ENCODE data around the gene SMG9. TPM values are rescaled to one million over a fixed set of nuclear protein-coding genes. Genes with fewer than 3 reads are reported as not detected.
A peak's percentile ranks its signal among the peaks of the same experiment; 100 is the strongest.
"Not testable (repeated sequence)": the region's sequence is repeated elsewhere in the genome, so short reads cannot be mapped to it uniquely, and the experiment has no call there.

Gene SMG9
- total and polyA plus RNA-seq, 5 experiments from 2014 or later = 3.4 to 51.9 (median 8.3) TPM

DNA sequence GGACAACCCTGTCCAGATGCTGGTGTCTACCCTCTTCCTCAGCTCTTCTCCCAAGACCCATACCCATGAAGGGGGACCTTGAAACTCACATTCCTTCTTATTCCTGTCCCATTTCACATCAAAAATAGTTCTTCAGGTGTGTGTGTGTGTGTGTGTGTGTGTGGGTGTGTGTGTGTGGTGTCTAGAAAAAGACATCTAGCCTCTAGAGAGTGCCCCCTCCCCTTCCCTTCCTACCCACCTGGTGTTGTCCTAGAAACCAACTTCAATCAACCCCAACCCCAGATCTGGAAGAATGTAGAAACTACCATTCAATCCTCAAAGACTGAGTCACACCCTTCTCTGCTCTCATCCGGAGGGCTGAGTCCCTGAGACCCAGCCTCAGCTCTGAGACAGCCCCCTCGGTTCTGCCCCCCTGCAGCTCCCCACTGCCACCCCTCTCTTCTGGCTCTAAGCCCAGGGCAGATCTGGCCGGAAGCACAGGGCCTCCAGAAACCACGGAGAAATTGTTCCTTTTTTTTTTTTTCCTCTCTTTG lies 22.5 kb upstream of the SMG9 start:
- H3K27me3 Mint-ChIP-seq = peaks cover 0 to 6% (median 0%) of the 10 kb centered on the region in 5 donors
- H3K36me3 Mint-ChIP-seq = peaks cover 0 to 19% (median 0%) of the 10 kb centered on the region in 3 donors
- no peaks in the 10 kb centered on the region for H3K9me3 Mint-ChIP-seq
- peak overlapping the region; percentile 88 to 99 (median 94) for H3K27ac Mint-ChIP-seq
- DNase-seq (peak in 9 of 10 donors; percentile 27 to 83 (median 53)), ATAC-seq (peak; percentile 77 to 78)
- POLR2A ChIA-PET = interaction anchor here (0.5 to 8.6 kb wide), 9 partner anchors 11 to 447 kb away, joined by 3 to 70 read pairs (median 3); partner anchors contain the start of genes IRGQ, SMG9 and ZNF576
- H3K4me1 Mint-ChIP-seq = peaks cover 35 to 73% (median 64%) of the 10 kb centered on the region in 4 donors
- peak overlapping the region; percentile 62 to 94 (median 86) for H3K4me3 Mint-ChIP-seq

DNA sequence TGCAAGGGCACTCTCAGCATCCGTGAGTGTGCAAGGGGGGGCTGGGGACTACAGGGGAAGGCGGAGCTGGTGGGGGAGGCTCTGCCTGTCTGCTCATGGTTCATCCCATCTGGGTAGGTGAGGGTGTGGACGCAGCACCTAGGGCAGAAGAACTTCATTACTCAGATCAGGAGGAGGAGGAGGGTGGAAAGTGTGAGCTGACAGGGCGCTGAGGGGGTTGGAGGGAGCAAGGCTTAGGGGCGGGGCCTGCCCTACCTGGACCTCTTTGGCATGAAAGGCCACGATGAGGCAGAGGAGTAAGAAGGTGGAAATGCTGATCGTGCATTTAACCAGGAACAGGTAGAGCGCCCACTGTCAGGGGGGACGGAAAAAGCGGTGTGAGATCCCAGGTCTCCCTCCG lies 21.5 kb upstream of the SMG9 start:
- Mint-ChIP-seq H3K27ac (peak overlapping the region; percentile 63 to 99 (median 90)), H3K36me3 (peaks cover 0 to 22% (median 0%) of the 10 kb centered on the region in 3 donors), H3K27me3 (peaks cover 0 to 3% (median 0%) of the 10 kb centered on the region in 5 donors), H3K4me1 (peaks cover 29 to 66% (median 55%) of the 10 kb centered on the region in 4 donors), H3K4me3 (peak overlapping the region; percentile 9 to 86 (median 53)), H3K9me3 (no peaks in the 10 kb centered on the region)
- POLR2A ChIA-PET = interaction anchor here (0.7 to 8.6 kb wide), 6 partner anchors 10 to 110 kb away, joined by 3 to 70 read pairs (median 8); partner anchors contain the start of gene SMG9
- no peak for DNase-seq
- ATAC-seq = no peak

DNA sequence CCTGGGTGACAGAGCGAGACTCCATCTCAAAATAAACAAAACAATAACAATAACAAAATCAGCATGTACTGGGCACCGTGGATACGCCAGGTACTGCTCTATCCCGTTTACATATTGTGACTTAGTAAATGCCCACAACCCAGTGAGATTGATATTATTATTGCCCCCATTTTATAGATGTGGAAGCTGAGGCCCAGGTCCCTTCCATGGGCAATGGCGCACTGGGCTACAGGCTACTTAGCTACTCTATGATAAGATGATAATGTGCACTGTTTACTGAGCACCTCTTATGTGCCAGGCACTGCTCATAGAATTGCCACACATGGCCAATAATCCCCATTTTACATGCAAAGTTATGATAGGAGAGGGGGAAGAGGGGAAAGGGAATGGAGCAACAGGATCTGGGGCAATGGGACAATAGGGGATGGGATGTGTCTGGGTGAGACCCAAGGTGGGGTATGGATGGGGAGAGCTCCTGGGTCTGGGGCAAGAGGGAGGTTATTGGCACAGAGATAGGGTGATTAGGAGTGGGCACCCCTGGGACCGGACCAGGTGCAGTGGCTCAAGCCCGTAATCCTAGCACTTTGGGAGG lies 20.6 kb upstream of the SMG9 start:
- DNase-seq = peak in 1 of 10 donors; percentile 50
- Mint-ChIP-seq H3K4me1 (peaks cover 26 to 59% (median 50%) of the 10 kb centered on the region in 4 donors), H3K4me3 (peak overlapping the region in 5 of 10 donors; percentile 1 to 78 (median 23)), H3K9me3 (no peaks in the 10 kb centered on the region), H3K27me3 (no peaks in the 10 kb centered on the region), H3K27ac (peak overlapping the region; percentile 47 to 99 (median 82)), H3K36me3 (peaks cover 0 to 30% (median 0%) of the 10 kb centered on the region in 3 donors)
- ATAC-seq = no peak
- POLR2A ChIA-PET = interaction anchor here (1.0 to 8.6 kb wide), 4 partner anchors 9 to 31 kb away, joined by 3 to 70 read pairs (median 3); partner anchors contain the start of gene SMG9

DNA sequence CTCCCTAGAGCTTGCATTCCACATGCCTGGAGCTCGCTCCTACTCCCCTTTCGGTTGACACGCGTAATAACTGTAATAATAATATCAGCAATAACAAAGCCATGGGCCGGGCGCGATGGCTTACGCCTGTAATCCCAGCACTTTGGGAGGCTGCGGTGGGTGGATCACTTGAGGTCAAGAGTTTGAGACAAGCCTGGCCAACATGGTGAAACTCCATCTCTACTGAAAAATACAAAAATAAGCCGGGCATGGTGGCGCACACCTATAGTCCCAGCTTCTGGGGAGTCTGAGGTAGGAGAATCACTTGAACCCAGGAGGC lies 20.1 kb upstream of the SMG9 start:
- Mint-ChIP-seq H3K4me1 (peaks cover 28 to 57% (median 50%) of the 10 kb centered on the region in 4 donors), H3K36me3 (peaks cover 0 to 34% (median 0%) of the 10 kb centered on the region in 3 donors), H3K27ac (peak overlapping the region in 6 of 10 donors; percentile 4 to 86 (median 26))
- ATAC-seq, H3K9me3 Mint-ChIP-seq, H3K4me3 Mint-ChIP-seq, H3K27me3 Mint-ChIP-seq, DNase-seq: not testable (repeated sequence)
- POLR2A ChIA-PET = interaction anchor here (1.0 to 8.6 kb wide), 3 partner anchors 9 to 20 kb away, joined by 3 to 70 read pairs (median 3); partner anchors contain the start of gene SMG9

DNA sequence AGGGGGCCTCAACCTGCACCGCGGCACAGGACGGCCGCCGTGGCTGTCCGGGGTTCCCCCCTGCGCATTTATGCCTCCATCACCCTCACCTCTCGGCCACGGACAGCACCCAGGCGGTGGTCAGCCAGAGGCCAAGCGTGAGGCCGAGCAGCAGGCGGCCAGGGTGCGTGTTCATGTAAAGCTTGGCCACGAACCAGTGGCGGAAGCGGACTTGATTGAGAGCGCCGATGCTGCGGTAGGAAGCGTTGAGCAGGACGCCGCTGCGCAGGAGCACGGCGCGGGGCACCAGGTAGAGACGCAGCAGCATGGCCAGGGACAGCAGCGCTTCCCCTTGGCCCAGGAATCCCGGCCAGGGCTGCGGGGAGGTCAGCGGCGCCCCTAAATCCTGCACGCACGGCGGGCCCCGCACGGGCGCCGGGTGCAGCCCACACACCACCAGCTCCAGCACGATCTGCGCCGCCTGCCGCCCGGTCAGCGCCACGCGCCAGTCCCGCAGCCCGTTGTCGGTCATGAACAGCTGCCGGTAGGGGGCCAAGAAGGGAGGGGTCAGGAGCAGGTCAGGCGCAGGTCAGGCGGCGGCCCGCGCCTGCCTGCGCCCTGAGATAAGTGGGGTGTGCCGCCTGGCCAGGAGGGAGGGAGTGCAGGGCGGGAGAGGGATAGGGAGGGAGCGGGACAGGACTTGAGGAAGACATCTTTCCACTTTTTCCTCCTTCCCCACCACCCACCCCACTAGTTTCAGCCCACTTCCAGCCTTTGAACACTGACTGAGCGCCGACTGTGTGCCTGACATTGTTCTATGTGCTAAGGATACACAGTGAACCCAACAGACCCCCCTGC lies 19.6 kb upstream of the SMG9 start:
- peak overlapping the region in 4 of 10 donors; percentile 15 to 53 (median 26) for H3K27ac Mint-ChIP-seq
- H3K36me3 Mint-ChIP-seq = peaks cover 0 to 36% (median 0%) of the 10 kb centered on the region in 3 donors
- ATAC-seq = no peak
- POLR2A ChIA-PET = interaction anchor here (0.5 to 8.6 kb wide), 4 partner anchors 8 to 34 kb away, joined by 3 to 70 read pairs (median 3); partner anchors contain the start of gene SMG9
- no peaks in the 10 kb centered on the region for H3K27me3 Mint-ChIP-seq
- DNase-seq = peak in 1 of 10 donors; percentile 41
- no peak overlapping the region for H3K4me3 Mint-ChIP-seq
- H3K4me1 Mint-ChIP-seq = peaks cover 23 to 52% (median 44%) of the 10 kb centered on the region in 4 donors
- no peaks in the 10 kb centered on the region for H3K9me3 Mint-ChIP-seq

DNA sequence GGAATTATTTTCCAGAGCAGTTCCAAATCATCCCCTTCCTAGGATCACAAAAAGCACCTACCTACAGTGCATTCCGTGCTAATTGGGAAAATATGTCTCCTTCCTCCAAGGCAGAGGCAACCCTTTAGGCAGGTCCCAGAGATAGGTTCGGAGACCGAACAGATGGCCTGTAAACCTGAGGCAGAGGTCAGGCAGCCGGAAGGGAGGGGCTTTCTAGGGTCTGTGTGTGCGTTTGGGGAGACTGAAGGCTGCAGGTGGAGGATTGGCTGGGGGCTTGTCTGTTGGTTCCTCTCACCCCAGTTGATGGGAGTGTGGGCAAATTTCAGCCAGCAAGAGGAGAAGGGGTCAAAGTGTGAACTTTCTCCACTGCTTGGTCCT lies 19.0 kb upstream of the SMG9 start:
- ATAC-seq = no peak
- POLR2A ChIA-PET = interaction anchor here (0.5 to 8.6 kb wide), 2 partner anchors 8 to 34 kb away, joined by 3 to 70 read pairs; no protein-coding TSS in a partner anchor
- Mint-ChIP-seq H3K36me3 (peaks cover 0 to 42% (median 0%) of the 10 kb centered on the region in 3 donors), H3K27me3 (no peaks in the 10 kb centered on the region), H3K4me1 (peaks cover 20 to 47% (median 40%) of the 10 kb centered on the region in 4 donors), H3K9me3 (no peaks in the 10 kb centered on the region), H3K27ac (no peak overlapping the region), H3K4me3 (peak overlapping the region in 1 of 10 donors; percentile 4)
- DNase-seq = no peak

DNA sequence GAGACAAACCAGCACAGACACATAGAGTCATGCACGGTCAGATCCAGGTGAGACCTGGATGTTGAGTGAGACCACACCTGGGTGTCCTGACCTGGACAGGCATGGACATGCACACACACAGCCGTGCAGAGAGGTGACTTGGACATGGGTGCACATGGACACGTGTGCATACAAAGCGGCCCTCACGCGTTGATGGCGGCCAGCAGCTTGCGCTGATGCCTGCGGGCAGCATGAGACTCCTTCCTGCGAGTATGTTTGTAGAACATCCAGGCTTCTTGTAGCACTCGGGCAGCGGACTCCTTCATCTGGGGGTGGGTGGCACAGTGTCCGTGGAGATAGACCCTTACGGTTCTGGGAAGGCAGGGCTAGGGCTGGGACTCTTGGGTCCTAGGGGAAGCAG lies 14.5 kb upstream of the SMG9 start:
- H3K4me1 Mint-ChIP-seq = peaks cover 21 to 37% (median 31%) of the 10 kb centered on the region in 4 donors
- ATAC-seq = no peak
- POLR2A ChIA-PET = interaction anchor here (4.0 to 6.5 kb wide), 2 partner anchors 9 to 15 kb away, joined by 14 to 70 read pairs; partner anchors contain the start of genes KCNN4 and SMG9
- peaks cover 0 to 54% (median 4%) of the 10 kb centered on the region in 3 donors for H3K36me3 Mint-ChIP-seq
- H3K4me3 Mint-ChIP-seq = no peak overlapping the region
- H3K9me3 Mint-ChIP-seq = no peaks in the 10 kb centered on the region
- H3K27me3 Mint-ChIP-seq = no peaks in the 10 kb centered on the region
- DNase-seq = peak in 1 of 10 donors; percentile 43
- H3K27ac Mint-ChIP-seq = peak overlapping the region in 2 of 10 donors; percentile 25 to 74

DNA sequence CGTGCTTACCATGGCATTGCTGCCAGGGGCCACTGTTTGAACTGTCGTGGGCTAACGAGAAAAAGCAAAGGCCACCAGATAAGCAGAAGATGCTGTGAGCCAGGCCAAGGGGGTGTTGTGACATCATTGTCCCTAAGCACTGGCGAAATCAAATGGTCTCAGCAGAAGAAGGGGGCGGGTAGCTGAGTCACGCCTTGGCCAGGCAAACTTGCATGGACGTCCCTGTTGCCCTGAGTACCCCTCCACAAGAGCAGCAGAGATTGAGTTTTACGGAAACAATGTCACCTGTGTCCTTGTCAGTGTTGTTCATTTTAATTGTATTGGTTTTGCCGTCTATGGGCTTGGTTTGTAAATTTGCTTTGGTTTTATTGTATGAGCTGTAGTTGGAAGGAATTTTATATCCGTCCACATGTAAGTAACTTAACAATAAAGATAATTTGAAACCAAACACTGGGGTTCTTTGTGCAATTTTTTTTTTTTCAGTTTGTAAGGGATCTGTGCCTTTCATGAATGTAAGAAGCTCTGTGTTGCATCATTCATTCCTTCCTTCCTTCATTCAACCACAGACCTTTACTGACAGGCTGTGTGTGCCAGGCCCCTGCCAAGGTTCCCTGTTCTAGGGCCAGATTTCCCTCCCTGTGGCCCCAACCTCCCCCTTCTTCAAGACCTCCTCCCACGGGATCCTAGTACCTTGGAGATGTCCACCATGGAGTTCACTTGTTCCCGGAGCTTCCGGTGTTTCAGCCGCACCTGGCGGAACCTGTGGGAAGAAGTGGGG lies 13.7 kb upstream of the SMG9 start:
- peaks cover 0 to 52% (median 4%) of the 10 kb centered on the region in 3 donors for H3K36me3 Mint-ChIP-seq
- H3K4me3 Mint-ChIP-seq = no peak overlapping the region
- H3K27me3 Mint-ChIP-seq = no peaks in the 10 kb centered on the region
- peaks cover 22 to 42% (median 35%) of the 10 kb centered on the region in 4 donors for H3K4me1 Mint-ChIP-seq
- DNase-seq = peak in 1 of 10 donors; percentile 22
- no peak for ATAC-seq
- POLR2A ChIA-PET = interaction anchor here (0.5 to 6.5 kb wide), 3 partner anchors 9 to 19 kb away, joined by 3 to 70 read pairs (median 14); partner anchors contain the start of genes KCNN4 and SMG9
- H3K9me3 Mint-ChIP-seq = no peaks in the 10 kb centered on the region
- H3K27ac Mint-ChIP-seq = peak overlapping the region in 6 of 10 donors; percentile 2 to 86 (median 36)

DNA sequence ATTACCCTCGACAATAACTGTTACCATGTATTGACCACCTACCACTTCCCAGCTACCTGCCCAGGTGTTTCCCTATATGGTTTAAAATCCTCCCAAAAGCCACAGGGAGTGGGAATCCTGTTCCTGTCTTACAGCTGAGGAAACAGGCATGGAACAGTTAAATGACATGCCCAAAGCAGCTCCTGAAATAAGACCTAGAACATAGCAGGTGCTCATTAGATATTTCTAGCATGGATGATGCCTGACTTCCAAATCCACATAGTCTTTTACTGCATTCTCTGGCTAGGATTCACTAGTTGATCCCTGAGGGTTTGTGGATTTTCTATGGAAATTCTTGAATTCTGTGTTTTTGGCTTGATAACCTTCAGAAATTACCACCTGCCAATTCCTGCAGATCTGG lies 13.1 kb upstream of the SMG9 start:
- H3K36me3 Mint-ChIP-seq = peaks cover 0 to 46% (median 4%) of the 10 kb centered on the region in 3 donors
- DNase-seq = no peak
- peaks cover 25 to 45% (median 37%) of the 10 kb centered on the region in 4 donors for H3K4me1 Mint-ChIP-seq
- H3K27ac Mint-ChIP-seq = peak overlapping the region in 7 of 10 donors; percentile 15 to 91 (median 57)
- H3K27me3 Mint-ChIP-seq = no peaks in the 10 kb centered on the region
- POLR2A ChIA-PET = interaction anchor here (0.5 to 6.5 kb wide), 3 partner anchors 10 to 20 kb away, joined by 3 to 70 read pairs (median 14); partner anchors contain the start of genes KCNN4 and SMG9
- H3K9me3 Mint-ChIP-seq = no peaks in the 10 kb centered on the region
- H3K4me3 Mint-ChIP-seq = no peak overlapping the region
- ATAC-seq = no peak

DNA sequence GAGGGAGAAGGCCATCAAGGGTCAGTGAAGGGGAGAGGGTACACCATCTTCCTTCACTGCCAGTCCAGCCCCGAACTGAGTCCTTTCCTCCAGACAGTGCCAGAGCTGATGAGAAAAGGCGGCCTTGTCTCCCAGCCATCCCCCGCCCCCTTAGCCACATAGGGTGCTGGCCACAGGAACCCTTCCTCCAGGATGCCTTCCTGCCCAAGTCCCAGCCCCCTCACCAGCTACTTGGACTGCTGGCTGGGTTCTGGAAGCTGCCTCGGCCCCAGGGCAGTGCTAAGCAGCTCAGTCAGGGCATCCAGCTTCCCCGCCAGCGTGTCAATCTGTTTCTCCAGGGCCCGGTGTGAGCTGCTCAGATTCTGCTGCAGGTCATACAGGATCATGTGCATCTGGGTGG lies 12.6 kb upstream of the SMG9 start:
- H3K27ac Mint-ChIP-seq = peak overlapping the region in 9 of 10 donors; percentile 33 to 95 (median 88)
- peak in 1 of 10 donors; percentile 41 for DNase-seq
- H3K27me3 Mint-ChIP-seq = no peaks in the 10 kb centered on the region
- peaks cover 25 to 47% (median 36%) of the 10 kb centered on the region in 4 donors for H3K4me1 Mint-ChIP-seq
- H3K9me3 Mint-ChIP-seq = no peaks in the 10 kb centered on the region
- H3K4me3 Mint-ChIP-seq = no peak overlapping the region
- ATAC-seq = no peak
- POLR2A ChIA-PET = interaction anchor here (4.0 to 6.5 kb wide), 2 partner anchors 11 to 13 kb away, joined by 14 to 70 read pairs; partner anchors contain the start of genes KCNN4 and SMG9
- H3K36me3 Mint-ChIP-seq = peaks cover 0 to 42% (median 4%) of the 10 kb centered on the region in 3 donors

DNA sequence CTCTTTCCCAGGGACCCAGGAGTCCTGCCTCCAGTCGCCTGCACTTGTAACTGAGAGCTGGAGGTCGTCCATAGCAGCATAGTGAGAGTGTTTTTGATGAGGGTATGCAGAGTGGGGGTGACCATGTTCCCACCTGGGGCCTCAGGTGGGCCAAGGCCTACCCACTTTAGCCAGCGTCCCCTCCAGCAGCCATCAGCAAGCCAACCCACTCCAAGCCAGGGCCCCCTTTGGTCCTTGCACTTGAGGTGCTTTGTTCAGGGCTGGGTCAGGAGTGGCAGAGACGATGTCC lies 11.9 kb upstream of the SMG9 start:
- POLR2A ChIA-PET = interaction anchor here (4.0 to 6.5 kb wide), 2 partner anchors 11 to 12 kb away, joined by 14 to 70 read pairs; partner anchors contain the start of genes KCNN4 and SMG9
- H3K36me3 Mint-ChIP-seq = peaks cover 0 to 39% (median 4%) of the 10 kb centered on the region in 3 donors
- no peaks in the 10 kb centered on the region for H3K27me3 Mint-ChIP-seq

More for the DNA sequence above, 11.9 kb upstream of the SMG9 start:
- Mint-ChIP-seq H3K27ac (peak overlapping the region; percentile 82 to 95 (median 90)), H3K9me3 (no peaks in the 10 kb centered on the region), H3K4me1 (peaks cover 25 to 47% (median 36%) of the 10 kb centered on the region in 4 donors), H3K4me3 (peak overlapping the region in 8 of 10 donors; percentile 12 to 58 (median 43))
- ATAC-seq = no peak
- DNase-seq = no peak

All from naive thymus-derived CD8-positive, alpha-beta T cell (primary cell).